GM18951 (cell line): ENCODE measurements around the gene PRMT3.

Experiments used
- POLR2A ChIP-seq: IDR thresholded peaks from 4 replicates; pipeline ENCODE4 v1.6.1; 2011; ENCODE audit warnings: mild to moderate bottlenecking; ENCODE audit not compliant: insufficient read length, insufficient read depth; ENCODE audit errors: extremely low read depth
- in situ Hi-C: fragments of 300-500 bp; cut with MboI; formaldehyde crosslinking; loops from one replicate; pipeline ENCODE4 v1.12.0; 2022; ENCODE audit warnings: low sequenced_read_pairs, mixed read lengths, inconsistent platforms; ENCODE audit not compliant: unreplicated experiment

PRMT3 gene

DNA sequence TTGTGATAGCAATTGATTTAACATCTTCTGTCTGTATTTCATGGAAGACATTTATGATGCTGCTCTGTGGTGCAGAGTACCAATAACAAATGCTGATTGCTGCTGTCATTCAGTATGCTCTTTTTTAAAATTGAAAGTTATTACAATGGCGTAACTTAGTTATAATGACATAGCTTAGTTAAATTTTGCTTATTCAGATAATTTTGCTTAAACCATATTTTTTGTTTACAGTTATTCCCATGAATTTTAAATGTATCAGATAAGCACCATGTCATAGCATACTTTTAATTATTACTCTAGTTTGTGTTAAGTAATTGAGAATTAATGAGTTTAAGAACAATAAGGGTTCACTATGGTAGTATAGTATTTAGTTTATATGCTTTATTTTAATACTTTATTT lies 15.5 kb downstream of the PRMT3 start:
- in situ Hi-C loops = no loop called here
- no peak for TF ChIP-seq POLR2A

DNA sequence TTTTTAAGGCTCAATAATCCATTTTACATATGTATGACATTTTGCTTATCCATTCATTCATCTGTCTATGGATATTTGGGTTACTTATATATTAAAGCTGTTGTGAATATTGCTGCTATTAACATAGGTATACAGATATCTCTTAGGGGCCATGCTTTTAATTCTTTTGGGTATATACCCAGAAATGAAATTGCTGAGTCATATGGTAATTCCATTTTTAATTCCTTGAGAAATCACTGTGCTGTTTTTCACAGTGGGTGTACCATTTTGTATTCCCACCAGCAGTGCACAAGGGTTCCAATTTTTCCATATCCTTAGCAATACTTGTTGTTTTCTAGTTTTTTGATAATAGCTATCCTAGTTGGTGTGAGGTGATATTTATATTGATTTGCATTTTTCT lies 19.0 kb downstream of the PRMT3 start:
- in situ Hi-C loops = no loop called here
- no peak for TF ChIP-seq POLR2A

DNA sequence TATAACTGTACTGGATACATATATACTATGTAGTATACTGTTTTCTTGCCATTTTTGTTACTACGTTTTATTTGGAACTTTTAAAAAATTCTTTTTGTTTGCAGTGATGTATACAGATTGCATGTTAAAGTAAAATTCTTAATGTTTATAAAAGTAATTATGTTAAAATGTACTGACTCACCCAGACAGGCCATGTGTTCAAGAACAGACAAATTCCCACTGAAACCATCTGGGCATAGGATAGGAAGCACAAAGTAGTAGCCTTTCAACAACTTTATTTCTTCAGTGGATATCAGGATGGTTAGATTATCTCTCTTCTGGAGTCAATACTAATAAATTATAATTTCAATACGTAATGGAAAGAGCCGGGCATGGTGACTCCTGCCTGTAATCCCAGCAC lies 19.8 kb downstream of the PRMT3 start:
- no peak for TF ChIP-seq POLR2A
- in situ Hi-C loops = no loop called here

DNA sequence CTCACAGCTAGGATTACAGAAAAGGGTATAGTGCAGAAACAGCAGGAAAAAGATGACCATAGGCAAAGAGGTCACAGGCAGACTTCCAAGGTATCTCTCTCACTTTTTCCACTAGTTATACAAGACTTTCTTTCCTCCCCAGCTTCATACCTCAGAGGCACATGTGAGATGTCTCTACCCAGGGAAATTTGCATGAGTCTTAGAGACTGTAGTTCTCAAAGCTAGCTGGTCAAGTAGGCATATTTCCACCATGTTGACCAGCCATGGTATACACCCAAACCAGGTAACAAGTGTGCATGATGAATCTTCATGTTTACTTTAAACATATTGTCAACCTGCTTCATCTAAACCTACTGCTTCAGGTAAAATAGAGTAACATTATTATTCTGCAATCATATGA lies 27.9 kb downstream of the PRMT3 start:
- TF ChIP-seq POLR2A = no peak
- in situ Hi-C loops = no loop called here

DNA sequence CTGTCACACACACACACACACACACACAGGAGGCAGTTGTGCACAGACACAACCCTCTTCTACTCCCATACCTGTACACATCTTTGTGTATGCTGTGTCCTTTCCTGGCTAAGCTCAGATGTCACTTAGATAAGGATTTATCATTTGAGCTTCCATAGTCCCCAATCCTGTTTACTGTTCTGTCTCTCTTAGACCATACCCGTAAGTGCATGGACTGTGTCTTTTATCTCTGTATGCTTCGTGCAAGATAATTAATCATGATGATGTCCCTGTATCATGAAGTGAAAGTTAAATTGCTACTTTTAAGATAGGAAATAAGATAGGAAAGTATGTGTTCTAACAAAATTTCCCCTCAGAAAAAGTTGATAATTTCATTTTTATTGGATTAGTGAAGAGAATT lies 30.3 kb downstream of the PRMT3 start:
- in situ Hi-C loops = no loop called here
- no peak for TF ChIP-seq POLR2A

DNA sequence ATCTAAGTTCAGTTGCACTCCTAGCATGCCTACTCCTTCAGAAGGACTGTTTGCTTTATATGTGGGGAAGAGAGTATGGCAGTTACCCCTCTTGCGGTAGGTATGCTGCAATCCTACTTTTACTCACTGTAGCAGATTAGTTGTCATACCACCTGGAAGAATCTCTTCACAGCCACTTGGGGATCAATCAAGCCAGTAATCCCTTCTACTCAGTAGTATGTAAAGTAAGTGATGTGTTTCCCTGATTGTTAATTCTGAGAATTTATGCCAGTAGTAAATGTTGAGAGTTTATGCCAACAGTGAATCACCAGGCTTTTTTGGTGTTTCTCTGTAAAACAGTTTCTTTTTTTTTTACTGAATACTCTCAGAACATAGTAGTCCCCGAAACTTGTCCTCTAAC lies 34.4 kb downstream of the PRMT3 start:
- TF ChIP-seq POLR2A = no peak
- in situ Hi-C loops = no loop called here

DNA sequence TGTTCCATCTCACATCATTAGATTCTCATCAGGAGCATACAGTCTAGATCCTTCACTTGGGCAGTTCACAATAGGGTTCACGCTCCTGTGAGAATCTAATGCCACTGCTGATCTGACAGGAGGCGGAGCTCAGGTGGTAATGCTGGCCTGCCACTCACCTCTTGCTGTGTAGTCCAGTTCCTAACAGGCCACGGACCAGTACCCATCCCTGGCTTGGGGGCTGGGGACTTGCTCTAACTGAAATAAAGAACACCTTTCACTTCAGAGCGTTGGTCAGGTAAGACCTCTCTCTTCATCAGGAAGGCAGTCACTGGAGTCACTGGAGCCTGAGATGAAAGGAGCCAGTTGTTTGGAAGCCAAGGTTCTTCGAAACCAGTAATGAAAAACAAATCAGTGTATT lies 41.7 kb downstream of the PRMT3 start:
- no peak for TF ChIP-seq POLR2A
- in situ Hi-C loops = no loop called here

DNA sequence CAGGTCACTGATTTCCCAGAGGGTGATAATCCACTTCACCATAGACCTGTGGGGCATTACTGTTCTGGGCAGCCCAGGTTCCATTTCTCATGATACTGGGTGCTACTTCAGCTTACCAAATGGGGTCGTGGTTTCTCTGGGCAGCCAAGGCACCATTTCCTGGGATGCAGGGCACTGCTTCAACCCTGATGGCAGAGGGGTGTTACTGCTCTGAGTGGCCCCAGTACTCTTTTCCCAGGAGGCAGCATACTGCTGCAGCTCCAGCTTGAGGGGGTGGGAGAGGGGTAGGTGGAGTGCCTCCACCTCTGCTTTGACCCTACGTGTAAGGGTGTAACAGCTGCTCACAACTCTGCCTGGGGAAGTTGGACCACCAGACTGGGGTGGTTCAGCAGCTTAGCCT lies 51.1 kb downstream of the PRMT3 start:
- in situ Hi-C loops = no loop called here
- no peak for TF ChIP-seq POLR2A

DNA sequence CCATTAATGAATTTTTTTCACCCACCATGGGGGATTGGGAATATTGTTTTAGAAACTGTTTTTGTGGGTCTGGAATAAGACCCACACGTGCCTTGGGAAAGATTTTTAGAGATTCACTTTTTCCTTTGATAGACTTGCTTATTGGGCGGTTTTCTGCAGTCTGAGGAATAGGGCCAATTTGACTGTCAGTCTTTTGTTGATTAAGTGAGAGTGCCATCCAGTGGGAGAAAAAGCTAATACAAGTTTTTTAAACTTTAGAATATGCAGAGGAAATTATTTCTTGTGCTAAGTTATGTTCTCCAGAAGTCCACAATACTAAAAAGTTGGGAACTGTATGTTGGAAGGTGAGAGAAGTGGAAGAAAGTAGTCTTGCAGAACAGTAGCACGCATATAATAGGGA lies 56.1 kb downstream of the PRMT3 start:
- no peak for TF ChIP-seq POLR2A
- in situ Hi-C loops = no loop called here

DNA sequence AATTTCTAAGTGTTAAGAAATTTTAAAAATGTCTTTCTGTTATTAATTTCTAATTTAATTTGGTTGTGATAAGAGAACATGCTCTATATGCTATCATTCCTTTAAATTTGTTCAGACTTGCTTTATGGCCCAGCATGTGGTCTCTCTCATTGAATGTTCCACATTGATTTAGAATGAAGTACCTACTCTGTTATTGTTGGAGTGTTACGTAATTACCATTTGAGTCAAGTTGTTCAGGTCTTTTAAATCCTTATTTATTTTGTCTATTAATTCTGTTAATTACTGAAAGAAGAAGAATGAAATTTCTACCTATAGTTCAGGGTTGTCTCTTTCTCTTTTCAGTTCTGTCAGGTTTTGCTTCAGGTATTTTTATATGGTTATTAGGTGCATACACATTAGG lies 57.0 kb downstream of the PRMT3 start:
- no peak for TF ChIP-seq POLR2A
- in situ Hi-C loops = no loop called here

DNA sequence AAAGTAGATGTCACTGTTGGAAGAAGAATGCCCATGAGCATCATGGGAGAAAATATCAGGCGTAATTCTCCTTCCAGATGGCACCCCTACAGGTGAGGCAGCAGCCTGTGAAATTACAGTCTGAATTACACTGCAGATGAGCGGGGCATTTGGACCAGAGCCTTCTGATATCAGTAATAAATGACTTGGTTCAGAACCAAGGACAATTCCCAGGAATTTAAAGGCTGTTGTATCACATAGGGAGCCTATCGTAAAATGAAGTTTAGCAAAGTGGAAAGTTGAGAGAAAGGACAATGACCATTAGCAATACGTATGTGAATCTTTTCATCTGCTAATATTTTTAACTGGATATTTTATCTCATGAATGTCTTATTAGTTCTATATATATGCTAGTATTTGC lies 61.3 kb downstream of the PRMT3 start:
- no peak for TF ChIP-seq POLR2A
- in situ Hi-C loops = no loop called here

DNA sequence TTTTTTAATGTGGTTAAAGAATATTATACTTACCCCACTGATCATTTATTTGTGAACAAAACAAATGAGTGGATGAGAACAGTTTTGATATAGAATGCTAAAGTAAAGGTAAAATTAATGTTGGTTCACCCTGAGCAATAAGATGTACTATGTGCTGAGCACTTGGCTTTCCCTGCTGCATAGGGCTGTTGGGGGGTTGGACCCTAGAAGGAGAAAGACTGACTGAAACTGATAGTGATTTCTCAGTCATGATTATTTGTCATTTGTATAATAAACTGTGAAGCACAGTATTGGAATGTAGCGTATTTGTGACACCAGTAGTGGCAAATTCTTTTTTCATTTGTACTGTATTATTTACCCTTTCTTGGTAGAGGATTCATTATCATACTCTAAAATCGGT lies 63.3 kb downstream of the PRMT3 start:
- TF ChIP-seq POLR2A = no peak
- in situ Hi-C loops = no loop called here

DNA sequence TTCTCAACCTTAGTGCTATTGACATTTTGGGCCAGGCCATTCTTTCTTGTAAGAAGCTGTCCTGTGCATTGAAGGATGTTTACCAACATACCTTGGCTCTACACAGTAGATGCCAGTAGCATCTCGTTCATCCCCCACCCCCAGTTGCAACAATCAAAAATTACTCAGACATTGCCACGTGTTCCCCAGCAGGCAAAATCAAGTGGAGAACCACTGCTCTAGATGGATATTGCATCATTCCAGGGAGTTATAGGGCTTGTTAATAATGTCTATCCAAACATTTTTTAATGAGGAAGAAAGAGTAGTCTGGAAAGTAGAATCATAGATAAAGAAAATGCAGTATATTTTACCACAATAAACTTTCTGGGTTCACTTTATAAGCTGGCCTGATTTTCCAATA lies 64.1 kb downstream of the PRMT3 start:
- no peak for TF ChIP-seq POLR2A
- in situ Hi-C loops = no loop called here

DNA sequence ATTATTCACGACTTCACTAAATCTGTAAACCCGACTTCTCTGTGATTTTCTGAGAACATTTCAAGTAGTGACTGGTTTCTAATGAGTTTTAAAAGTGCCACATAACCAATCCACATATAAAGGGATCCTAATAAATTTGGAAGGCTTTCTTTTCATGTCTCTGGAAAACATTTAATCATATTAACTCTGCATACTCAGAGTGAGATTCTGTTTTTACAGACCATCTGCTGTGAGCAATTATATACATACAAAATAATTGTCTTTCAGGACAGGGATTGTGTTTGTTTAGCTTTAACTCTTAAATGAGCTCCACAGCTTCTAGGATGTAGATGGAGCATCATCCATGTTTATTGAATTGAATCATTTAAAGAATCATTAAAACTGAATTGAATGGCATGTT lies 65.1 kb downstream of the PRMT3 start:
- TF ChIP-seq POLR2A = no peak
- in situ Hi-C loops = no loop called here

DNA sequence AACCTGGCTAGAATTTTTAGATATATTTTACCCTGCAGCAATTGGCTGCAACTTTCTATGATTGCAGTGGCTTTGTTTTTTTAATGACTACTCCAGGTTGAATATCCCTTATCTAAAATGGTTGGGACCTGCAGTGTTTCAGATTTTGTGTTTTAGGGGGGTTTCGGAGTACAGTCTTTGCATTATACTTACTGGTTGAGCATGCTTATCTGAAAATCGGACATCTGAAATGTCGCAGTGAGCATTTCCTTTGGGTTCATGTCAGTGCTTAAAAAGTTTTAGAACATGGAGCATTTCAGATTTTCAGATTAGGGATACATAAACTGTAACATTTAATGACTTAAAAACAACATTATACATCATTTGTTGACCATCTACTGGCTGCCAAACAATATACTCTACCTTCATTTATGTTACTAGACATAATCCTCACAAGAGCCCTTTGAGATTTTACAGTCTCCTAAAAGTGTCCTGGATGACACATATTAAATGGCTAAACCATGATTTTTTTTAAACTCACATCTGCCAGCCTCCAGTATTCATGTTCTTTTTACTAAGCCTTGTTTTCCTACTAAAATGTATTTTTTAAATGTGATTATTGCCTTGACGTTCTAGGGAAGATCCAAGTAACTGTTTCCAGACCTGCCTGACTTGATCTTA lies 66.3 kb downstream of the PRMT3 start:
- TF ChIP-seq POLR2A = no peak
- in situ Hi-C loops = no loop called here
